ENCODE data around the gene MAST1. TPM values are rescaled to one million over a fixed set of nuclear protein-coding genes. Genes with fewer than 3 reads are reported as not detected.
A peak's percentile ranks its signal among the peaks of the same experiment; 100 is the strongest.
"Not testable (repeated sequence)": the region's sequence is repeated elsewhere in the genome, so short reads cannot be mapped to it uniquely, and the experiment has no call there.

Gene MAST1
- total RNA-seq, 2 donors from 2014 or later = 0.42 to 1.4 TPM

DNA sequence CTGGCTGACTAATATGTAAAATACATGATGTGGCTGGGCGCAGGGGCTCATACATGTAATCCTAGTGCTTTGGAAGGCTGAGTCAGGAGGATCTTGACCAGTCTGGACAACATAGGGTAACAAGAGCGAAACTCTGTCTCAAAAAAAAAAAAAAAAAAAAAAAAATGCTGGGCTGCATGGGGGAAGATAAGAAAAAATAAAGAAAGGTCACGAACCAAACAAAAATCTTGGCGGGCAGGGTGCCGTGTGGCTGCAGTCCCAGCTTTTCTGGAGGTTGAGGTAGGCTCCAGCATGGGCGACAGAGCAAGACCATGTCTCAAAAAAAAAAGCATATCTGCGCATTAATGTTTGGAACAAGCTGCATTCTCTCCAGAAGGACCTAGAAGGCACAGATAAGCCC, 23.2 kb upstream of the MAST1 start:
- H3K36me3 ChIP-seq = no peaks in the 10 kb centered on the region
- H3K9me3 ChIP-seq = no peaks in the 10 kb centered on the region
- H3K4me3 ChIP-seq = no peak overlapping the region
- H3K9ac ChIP-seq (ENCODE audit: low read depth in 2 of 2, low read length in 2 of 2) = no peak overlapping the region
- TF ChIP-seq, protein P1, sequence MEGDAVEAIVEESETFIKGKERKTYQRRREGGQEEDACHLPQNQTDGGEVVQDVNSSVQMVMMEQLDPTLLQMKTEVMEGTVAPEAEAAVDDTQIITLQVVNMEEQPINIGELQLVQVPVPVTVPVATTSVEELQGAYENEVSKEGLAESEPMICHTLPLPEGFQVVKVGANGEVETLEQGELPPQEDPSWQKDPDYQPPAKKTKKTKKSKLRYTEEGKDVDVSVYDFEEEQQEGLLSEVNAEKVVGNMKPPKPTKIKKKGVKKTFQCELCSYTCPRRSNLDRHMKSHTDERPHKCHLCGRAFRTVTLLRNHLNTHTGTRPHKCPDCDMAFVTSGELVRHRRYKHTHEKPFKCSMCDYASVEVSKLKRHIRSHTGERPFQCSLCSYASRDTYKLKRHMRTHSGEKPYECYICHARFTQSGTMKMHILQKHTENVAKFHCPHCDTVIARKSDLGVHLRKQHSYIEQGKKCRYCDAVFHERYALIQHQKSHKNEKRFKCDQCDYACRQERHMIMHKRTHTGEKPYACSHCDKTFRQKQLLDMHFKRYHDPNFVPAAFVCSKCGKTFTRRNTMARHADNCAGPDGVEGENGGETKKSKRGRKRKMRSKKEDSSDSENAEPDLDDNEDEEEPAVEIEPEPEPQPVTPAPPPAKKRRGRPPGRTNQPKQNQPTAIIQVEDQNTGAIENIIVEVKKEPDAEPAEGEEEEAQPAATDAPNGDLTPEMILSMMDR (IDR thresholded peaks at IDR 0.05) = no peak
- intact Hi-C loops (cut with DNase I) = no loop called here
- no peak overlapping the region for H3K27ac ChIP-seq
- DNase-seq = no peak
- no peaks in the 10 kb centered on the region for H3K27me3 ChIP-seq
- no peaks in the 10 kb centered on the region for H3K4me1 ChIP-seq

DNA sequence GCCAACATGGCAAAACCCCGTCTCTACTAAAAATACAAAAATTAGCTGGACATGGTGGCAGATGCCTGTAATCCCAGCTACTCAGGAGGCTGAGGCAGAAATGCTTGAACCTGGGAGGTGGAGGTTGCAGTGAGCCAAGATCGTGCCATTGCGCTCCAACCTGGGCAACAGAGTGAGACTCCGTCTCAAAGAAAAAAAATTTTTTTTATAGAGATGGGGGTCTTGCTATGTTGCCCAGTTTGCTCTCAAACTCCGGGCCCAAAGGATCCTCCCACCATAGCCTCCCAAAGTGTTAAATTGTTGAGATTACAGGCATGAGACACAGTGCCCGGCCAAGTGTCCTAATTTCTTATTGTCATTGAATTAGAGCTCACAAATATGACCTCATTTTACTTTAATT, 21.1 kb upstream of the MAST1 start:
- DNase-seq; intact Hi-C loops (cut with DNase I); H3K36me3 ChIP-seq; H3K4me1 ChIP-seq; H3K27me3 ChIP-seq; H3K27ac ChIP-seq; H3K9ac ChIP-seq (ENCODE audit: low read depth in 2 of 2, low read length in 2 of 2); H3K4me3 ChIP-seq; H3K9me3 ChIP-seq: not testable (repeated sequence)

DNA sequence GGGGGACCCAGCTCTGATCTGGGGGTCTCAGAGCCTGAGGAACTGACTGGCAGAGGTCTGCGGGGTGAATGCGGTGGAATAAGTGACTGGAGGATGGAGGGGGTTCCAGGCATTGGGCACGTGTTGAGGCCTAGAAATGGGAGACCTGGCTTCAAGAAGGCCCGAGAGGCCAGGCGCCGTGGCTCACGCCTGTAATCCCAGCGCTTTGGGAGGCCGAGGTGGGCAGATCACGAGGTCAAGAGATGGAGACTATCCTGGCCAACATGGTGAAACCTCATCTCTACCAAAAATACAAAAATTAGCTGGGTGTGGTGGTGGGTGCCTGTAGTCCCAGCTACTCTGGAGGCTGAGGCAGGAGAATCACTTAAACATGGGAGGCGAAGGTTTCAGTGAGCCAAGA, 20.5 kb upstream of the MAST1 start:
- H3K9ac ChIP-seq (ENCODE audit: low read depth in 2 of 2, low read length in 2 of 2); H3K9me3 ChIP-seq; DNase-seq; intact Hi-C loops (cut with DNase I); H3K4me1 ChIP-seq; H3K36me3 ChIP-seq; H3K27ac ChIP-seq; H3K27me3 ChIP-seq; H3K4me3 ChIP-seq: not testable (repeated sequence)

DNA sequence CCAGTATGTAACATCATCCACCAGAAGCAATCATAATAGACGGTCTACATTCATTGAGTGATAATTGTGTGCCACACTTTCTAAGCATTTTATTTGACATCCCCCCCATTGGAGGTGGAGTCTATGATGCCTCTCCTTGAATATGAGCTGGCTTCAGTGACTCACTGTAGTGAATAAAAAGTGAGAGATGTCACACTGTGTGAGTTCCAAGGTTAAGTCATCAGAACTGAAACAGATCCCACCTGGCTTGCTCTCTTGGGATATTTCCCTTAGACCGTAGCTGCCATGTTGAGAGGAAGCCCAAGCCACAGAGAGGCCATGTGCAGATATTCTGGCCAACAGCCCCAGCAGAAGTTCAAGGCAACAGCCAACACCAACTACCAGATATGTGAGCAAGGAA, 16.6 kb upstream of the MAST1 start:
- intact Hi-C loops (cut with DNase I) = no loop called here
- no peaks in the 10 kb centered on the region for H3K36me3 ChIP-seq

DNA sequence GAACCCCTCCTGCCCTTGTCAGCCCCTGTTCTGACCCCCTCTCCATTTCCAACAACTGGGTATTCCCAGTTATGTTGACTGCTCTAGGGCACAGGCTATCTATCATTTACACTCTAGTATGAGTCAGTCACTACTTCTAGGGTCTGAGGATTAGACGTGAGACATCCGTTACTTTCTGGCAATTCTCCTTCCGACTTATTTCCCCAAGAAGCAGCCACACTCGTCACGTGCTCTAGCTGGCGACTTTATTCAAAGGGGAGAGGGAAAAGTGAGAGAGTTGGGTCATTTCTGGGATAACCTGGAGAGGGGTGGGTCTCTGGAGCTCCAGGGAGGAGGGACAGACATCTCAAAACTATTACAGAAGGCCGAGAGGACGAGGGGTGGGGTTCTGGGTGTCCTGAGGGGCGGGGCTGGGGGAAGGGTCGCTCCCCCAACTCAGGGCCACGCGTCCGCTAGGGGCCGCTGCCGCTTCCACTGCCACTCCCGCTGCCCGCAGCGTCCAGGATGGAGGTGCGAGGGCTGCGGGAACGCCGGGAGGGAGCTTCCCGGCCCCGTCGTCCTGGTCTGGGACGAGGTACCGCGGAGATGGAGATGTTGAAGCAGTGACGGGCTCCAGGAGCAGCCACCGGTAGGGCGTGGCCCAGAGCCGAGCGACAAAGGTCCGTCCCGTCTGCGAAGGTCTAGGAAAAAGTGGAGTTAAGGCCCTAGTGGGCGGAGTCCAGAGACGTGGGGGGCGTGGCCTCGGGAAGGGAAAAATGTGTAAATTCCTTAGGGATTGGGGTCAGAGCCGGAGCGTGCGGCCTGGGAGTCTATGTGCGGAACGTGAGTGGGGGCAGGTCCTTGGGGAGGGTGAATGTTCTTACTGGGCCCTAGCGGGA, 12.8 kb upstream of the MAST1 start:
- no peak overlapping the region for H3K27ac ChIP-seq
- TF ChIP-seq, protein P1 (IDR thresholded peaks at IDR 0.05) = no peak
- peaks cover 5% of the 10 kb centered on the region for H3K4me1 ChIP-seq
- intact Hi-C loops (cut with DNase I) = no loop called here
- no peak for DNase-seq
- no peaks in the 10 kb centered on the region for H3K9me3 ChIP-seq
- H3K4me3 ChIP-seq = no peak overlapping the region
- H3K27me3 ChIP-seq = peaks cover 5% of the 10 kb centered on the region
- no peaks in the 10 kb centered on the region for H3K36me3 ChIP-seq
- no peak overlapping the region for H3K9ac ChIP-seq (ENCODE audit: low read depth in 2 of 2, low read length in 2 of 2)

More for the DNA sequence above, 16.6 kb upstream of the MAST1 start:
- no peaks in the 10 kb centered on the region for H3K9me3 ChIP-seq
- TF ChIP-seq, protein P1 (IDR thresholded peaks at IDR 0.05) = no peak
- H3K4me1 ChIP-seq = peaks cover 5% of the 10 kb centered on the region
- H3K9ac ChIP-seq (ENCODE audit: low read depth in 2 of 2, low read length in 2 of 2) = no peak overlapping the region
- no peak overlapping the region for H3K4me3 ChIP-seq
- peaks cover 5% of the 10 kb centered on the region for H3K27me3 ChIP-seq
- DNase-seq = no peak
- no peak overlapping the region for H3K27ac ChIP-seq

DNA sequence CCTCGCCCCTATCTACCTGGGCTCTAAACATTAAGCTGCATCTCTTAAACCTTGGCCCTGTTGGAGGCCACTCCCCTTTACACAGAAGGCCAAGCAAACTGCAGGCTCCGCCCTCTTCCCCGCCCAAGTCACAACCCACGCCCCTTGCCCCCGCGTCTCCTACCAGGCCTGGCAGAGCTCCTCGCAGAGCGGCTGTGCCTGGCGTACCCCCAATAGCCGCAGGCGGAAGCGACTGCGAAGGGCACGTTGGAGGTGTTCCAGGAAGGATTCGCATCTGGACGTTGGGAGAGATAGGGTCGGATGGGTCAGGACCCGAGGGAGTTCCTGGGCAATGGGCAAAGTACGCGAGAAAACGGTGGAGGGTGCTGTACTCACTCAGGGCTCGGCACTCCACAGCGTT, 9.8 kb upstream of the MAST1 start:
- peaks cover 29% of the 10 kb centered on the region for H3K27me3 ChIP-seq
- H3K4me1 ChIP-seq = peaks cover 5% of the 10 kb centered on the region
- H3K27ac ChIP-seq = no peak overlapping the region
- H3K4me3 ChIP-seq = no peak overlapping the region
- TF ChIP-seq, protein P1 (IDR thresholded peaks at IDR 0.05) = no peak
- intact Hi-C loops (cut with DNase I) = no loop called here
- H3K9ac ChIP-seq (ENCODE audit: low read depth in 2 of 2, low read length in 2 of 2) = no peak overlapping the region
- no peaks in the 10 kb centered on the region for H3K36me3 ChIP-seq
- DNase-seq = peak; percentile 63
- H3K9me3 ChIP-seq = no peaks in the 10 kb centered on the region
